Activated CD4-positive, alpha-beta T cell treated with anti-CD3 and anti-CD28 coated beads, Interleukin-2, amount 10 ng/mL, durations not matched to agents 7 days and 5 days (primary cell): ENCODE results near the gene CCDC70. TPM values are rescaled to one million over a fixed set of nuclear protein-coding genes. Genes with fewer than 3 reads are reported as not detected.
"Not testable (repeated sequence)": the region's sequence is repeated elsewhere in the genome, so short reads cannot be mapped to it uniquely, and the experiment has no call there.

ENCODE experiments used
- CTCF ChIA-PET: fragments of 350-600 bp; sonication (Branson Sonifier 250); formaldehyde crosslinking; loops from one replicate; lab custom pipeline; 2021; ENCODE audit warnings: antibody characterized with exemption; lab: Charles Lee
- POLR2A ChIA-PET: fragments of 350-600 bp; sonication (Branson Sonifier 250); formaldehyde crosslinking; loops from one replicate; lab custom pipeline; 2021; ENCODE audit warnings: antibody characterized with exemption; lab: Charles Lee
- DNase-seq: peaks from one replicate; pipeline ENCODE4 v3.0.0-alpha.2; 2020
- H3K27ac Mint-ChIP-seq: one replicate; pipeline ENCODE4 v1.8.0; 2021; ENCODE audit warnings: mild to moderate bottlenecking, moderate library complexity, mixed read lengths
- H3K27me3 Mint-ChIP-seq: one replicate; pipeline ENCODE4 v1.8.0; 2021; ENCODE audit warnings: mixed read lengths
- H3K36me3 Mint-ChIP-seq: one replicate; pipeline ENCODE4 v1.8.0; 2021; ENCODE audit warnings: low read depth, mixed read lengths
- H3K4me1 Mint-ChIP-seq: one replicate; pipeline ENCODE4 v1.8.0; 2021; ENCODE audit warnings: mixed read lengths
- H3K4me3 Mint-ChIP-seq: one replicate; pipeline ENCODE4 v1.8.0; 2021; ENCODE audit warnings: mild to moderate bottlenecking, moderate library complexity, mixed read lengths
- H3K9me3 Mint-ChIP-seq: one replicate; pipeline ENCODE4 v1.8.0; 2021; ENCODE audit warnings: mixed read lengths
- total RNA-seq, 2 experiments: library from RNA; stranded (reverse); gene quantifications; one replicate each; pipeline ENCODE4 v1.2.3, GENCODE V29; 2021

CCDC70 gene
- total RNA-seq, 2 experiments from 2014 or later = not detected

DNA sequence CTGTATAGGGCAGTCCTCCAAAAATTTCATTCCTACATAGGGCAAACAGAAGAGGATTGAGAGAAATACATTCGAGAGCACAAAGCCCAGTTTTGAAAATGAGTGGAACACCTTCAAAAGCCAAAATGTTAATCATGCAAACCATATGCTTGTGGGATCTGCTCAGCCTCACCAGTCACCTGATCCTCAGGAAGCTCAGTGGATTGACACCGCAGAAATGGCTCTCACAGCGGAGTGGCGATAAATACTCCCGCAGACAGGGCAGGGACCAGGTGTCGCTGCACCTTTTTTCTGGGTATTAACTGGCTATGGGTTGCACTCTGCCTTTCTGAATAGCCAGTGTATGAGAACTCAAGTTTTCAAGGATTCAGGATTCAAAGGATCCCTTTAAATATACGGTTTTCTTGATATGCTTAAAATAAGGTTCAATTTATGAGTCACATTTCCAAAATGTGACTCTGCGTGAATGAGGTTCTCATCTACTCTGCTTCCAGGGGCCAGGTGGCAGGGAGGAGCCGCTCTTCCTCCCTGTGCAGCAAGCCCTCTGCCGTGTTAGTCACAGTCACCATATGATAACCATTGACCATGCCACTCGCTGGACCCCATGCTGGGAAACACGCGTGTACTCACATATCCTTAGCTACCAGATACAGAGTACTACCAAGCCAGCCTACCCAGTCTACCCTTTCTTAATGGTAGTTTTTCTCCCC is 39.5 kb upstream of the CCDC70 start:
- Mint-ChIP-seq H3K4me3 (peak overlapping the region; percentile 56), H3K4me1 (peaks cover 97% of the 10 kb centered on the region), H3K9me3 (no peaks in the 10 kb centered on the region), H3K27me3 (no peaks in the 10 kb centered on the region), H3K27ac (peak overlapping the region; percentile 97), H3K36me3 (peaks cover 13% of the 10 kb centered on the region)
- DNase-seq = no peak
- ChIA-PET CTCF (interaction anchor here (0.8 to 7.5 kb wide), 6 partner anchors 8 to 71 kb away, joined by 3 to 41 read pairs (median 4); no protein-coding TSS in a partner anchor), POLR2A (no interaction called here)

DNA sequence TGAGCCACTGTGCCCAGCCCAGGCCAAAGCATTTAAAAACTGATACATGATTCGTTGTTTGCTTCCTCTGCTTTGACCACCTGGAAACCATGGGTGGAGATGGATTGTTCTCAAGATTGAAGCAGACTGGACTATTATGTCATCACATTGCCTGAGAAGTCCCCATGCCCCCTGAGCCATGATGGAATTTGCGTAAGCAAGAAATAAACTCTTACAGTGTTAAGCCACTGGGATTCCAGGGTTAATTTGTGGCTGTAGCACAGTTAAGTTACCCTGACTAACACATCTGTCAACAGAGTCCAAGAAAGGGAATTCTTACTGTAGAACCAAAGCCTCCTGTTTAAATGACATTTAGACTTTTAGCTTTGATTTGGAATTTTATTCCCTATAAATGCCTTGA is 38.4 kb upstream of the CCDC70 start:
- Mint-ChIP-seq H3K4me1 (peaks cover 99% of the 10 kb centered on the region), H3K27ac (peak overlapping the region; percentile 97), H3K9me3 (no peaks in the 10 kb centered on the region), H3K27me3 (no peaks in the 10 kb centered on the region), H3K4me3 (peak overlapping the region; percentile 65), H3K36me3 (peaks cover 9% of the 10 kb centered on the region)
- DNase-seq = no peak
- ChIA-PET CTCF (interaction anchor here (1.4 to 7.5 kb wide), 4 partner anchors 8 to 70 kb away, joined by 3 to 41 read pairs (median 4); no protein-coding TSS in a partner anchor), POLR2A (no interaction called here)

DNA sequence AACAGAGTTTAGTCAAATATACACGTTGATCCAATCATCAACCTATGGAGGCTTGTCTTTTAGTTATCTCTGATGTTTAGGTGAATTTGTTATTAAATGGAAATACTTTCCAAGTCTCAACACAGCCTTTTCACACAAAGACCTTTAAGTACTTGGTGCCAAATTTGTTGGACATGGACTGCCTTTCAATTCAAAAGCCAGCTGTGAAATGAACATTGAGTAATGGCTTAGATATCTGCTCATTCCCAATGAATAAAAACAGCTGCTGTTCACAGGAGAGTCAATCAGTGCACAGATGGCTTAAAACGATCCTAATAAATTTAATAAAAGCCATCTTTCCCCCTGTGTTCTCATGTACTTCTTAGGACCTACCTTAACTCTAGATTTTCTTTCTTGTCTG is 37.9 kb upstream of the CCDC70 start:
- Mint-ChIP-seq H3K4me3 (peak overlapping the region; percentile 65), H3K27ac (peak overlapping the region; percentile 97), H3K36me3 (peaks cover 9% of the 10 kb centered on the region), H3K9me3 (no peaks in the 10 kb centered on the region), H3K4me1 (peaks cover 99% of the 10 kb centered on the region), H3K27me3 (no peaks in the 10 kb centered on the region)
- DNase-seq = no peak
- CTCF ChIA-PET = interaction anchor here (1.7 to 7.5 kb wide), 2 partner anchors 8 to 9 kb away, joined by 5 to 41 read pairs; no protein-coding TSS in a partner anchor
- POLR2A ChIA-PET = no interaction called here

DNA sequence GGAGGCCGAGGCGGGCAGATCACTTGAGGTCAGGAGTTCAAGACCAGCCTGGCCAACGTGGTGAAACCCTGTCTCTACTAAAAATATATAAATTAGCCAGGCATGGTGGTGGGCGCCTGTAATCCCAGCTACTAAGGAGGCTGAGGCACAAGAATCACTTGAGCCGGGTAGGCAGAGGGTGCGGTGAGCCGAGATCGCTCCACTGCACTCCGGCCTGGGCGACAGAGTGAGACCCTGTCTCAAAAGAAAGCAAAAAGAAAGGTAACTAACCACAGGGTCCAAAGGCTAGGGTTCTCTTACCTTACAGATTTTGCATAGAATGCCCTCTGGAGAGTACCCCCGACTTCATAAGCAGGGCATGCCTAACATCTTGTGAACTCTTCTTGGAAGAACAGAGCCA is 37.1 kb upstream of the CCDC70 start:
- DNase-seq, POLR2A ChIA-PET, H3K9me3 Mint-ChIP-seq, H3K27me3 Mint-ChIP-seq, H3K36me3 Mint-ChIP-seq: not testable (repeated sequence)
- CTCF ChIA-PET = interaction anchor here (7.5 kb wide), 1 partner anchor 10 kb away, joined by 41 read pairs; no protein-coding TSS in a partner anchor
- Mint-ChIP-seq H3K4me1 (peaks cover 98% of the 10 kb centered on the region), H3K27ac (peak overlapping the region; percentile 97), H3K4me3 (peak overlapping the region; percentile 65)

DNA sequence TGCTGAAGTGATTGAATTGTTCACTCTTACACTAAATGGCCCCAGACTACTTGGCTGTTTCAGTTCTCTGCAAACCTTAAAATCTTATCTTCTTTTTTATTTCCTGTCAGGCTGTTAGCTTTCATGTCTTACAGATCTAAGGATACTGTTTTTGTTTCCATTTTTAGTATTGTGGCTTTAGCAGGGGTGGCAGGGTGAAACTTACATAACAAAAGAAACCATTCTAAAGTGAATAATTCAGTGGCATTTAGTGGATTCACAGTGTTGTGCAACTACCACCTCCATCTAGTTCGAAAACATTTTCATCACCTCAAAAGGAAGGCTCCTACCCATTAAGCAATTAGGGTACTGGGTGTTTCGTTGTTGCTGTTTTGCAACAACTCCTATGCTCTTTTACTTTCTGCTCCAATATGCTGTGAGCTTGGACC is 36.6 kb upstream of the CCDC70 start:
- H3K27me3 Mint-ChIP-seq = no peaks in the 10 kb centered on the region
- peak overlapping the region; percentile 65 for H3K4me3 Mint-ChIP-seq
- H3K9me3 Mint-ChIP-seq = no peaks in the 10 kb centered on the region
- peak overlapping the region; percentile 97 for H3K27ac Mint-ChIP-seq
- H3K36me3 Mint-ChIP-seq = peaks cover 9% of the 10 kb centered on the region
- ChIA-PET CTCF (interaction anchor here (0.6 to 7.5 kb wide), 5 partner anchors 10 to 700 kb away, joined by 3 to 41 read pairs (median 3); no protein-coding TSS in a partner anchor), POLR2A (interaction anchor here (0.6 to 0.9 kb wide), 3 partner anchors 20 to 372 kb away, joined by 3 read pairs; partner anchors contain the start of genes INTS6 and TMEM272)
- peak; percentile 54 for DNase-seq
- H3K4me1 Mint-ChIP-seq = peaks cover 97% of the 10 kb centered on the region

DNA sequence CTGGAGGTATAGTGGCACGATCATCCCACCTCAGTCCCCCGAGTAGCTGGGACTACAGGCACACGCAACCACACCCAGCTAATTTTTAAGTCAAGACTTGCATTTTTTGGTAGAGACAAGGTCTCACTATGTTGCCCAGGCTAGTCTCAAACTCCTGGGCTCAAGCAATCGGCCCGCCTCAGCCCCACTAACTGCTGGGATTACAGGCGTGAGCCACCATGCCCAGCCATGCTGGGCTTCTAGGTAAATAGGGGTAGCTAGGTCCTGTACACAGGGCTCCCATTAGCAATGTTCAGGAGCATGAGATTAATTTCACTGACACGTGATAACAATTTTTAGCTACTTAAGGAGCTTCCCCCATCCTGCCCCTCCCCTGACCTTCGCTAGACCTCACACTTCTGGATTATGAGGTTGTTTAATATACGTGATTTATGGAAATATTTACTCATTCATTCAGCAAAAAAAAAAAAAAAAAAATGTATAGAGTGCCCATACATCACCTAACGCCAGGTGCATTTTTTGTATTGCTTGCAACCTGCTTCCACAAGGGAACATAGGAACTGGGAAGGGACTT is 36.0 kb upstream of the CCDC70 start:
- H3K36me3 Mint-ChIP-seq = peaks cover 9% of the 10 kb centered on the region
- CTCF ChIA-PET = interaction anchor here (0.6 to 7.5 kb wide), 5 partner anchors 10 to 700 kb away, joined by 3 to 41 read pairs (median 3); no protein-coding TSS in a partner anchor
- peak overlapping the region; percentile 65 for H3K4me3 Mint-ChIP-seq
- POLR2A ChIA-PET = interaction anchor here (0.6 to 0.9 kb wide), 3 partner anchors 19 to 373 kb away, joined by 3 read pairs; partner anchors contain the start of genes INTS6 and TMEM272
- peaks cover 94% of the 10 kb centered on the region for H3K4me1 Mint-ChIP-seq
- no peaks in the 10 kb centered on the region for H3K27me3 Mint-ChIP-seq
- peak overlapping the region; percentile 97 for H3K27ac Mint-ChIP-seq
- no peaks in the 10 kb centered on the region for H3K9me3 Mint-ChIP-seq
- no peak for DNase-seq

DNA sequence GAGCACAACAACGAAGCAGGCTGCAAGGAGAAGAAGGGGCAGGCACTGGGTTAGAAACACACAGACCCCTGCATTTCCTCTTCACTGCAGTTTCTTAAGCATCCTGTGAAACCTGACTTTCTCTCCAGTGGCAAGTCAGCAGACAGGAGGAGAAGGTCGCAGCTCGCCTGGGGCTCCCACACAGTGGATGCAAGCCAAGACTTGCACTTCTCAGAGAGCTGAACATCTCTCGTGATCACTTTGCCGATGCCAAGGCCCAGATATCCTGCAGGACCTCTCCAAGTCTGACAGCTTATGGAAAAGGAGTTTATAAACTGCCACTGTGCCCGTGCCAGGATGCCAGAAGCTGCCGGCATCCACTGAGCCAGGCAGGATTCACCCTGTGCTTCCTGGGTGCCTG is 35.2 kb upstream of the CCDC70 start:
- H3K27ac Mint-ChIP-seq = peak overlapping the region; percentile 97
- peaks cover 4% of the 10 kb centered on the region for H3K36me3 Mint-ChIP-seq
- peak overlapping the region; percentile 65 for H3K4me3 Mint-ChIP-seq
- DNase-seq = no peak
- POLR2A ChIA-PET = no interaction called here
- H3K27me3 Mint-ChIP-seq = no peaks in the 10 kb centered on the region
- H3K4me1 Mint-ChIP-seq = peaks cover 87% of the 10 kb centered on the region
- CTCF ChIA-PET = interaction anchor here (0.6 to 7.5 kb wide), 5 partner anchors 9 to 23 kb away, joined by 3 to 41 read pairs (median 5); no protein-coding TSS in a partner anchor
- no peaks in the 10 kb centered on the region for H3K9me3 Mint-ChIP-seq

DNA sequence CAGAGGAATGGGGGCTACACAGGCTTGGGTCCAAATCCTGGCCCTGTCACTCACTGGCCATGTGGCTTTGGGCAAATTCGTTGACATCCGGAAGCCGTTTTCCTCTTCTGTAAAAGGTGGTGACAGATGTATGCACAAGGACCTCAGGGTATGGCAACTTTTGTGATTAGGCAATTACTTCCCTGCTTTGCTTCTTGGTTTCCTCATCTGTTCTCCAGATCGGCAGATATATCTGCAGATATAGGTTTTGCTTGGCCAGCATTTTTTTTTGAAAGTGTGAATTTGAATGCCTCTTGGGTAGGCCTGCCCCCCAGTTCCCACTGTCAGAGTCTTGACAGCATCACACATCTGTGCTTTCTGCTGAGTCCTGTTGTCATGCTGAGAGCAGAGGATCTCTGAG is 34.5 kb upstream of the CCDC70 start:
- POLR2A ChIA-PET = no interaction called here
- Mint-ChIP-seq H3K36me3 (peaks cover 4% of the 10 kb centered on the region), H3K4me1 (peaks cover 87% of the 10 kb centered on the region), H3K9me3 (no peaks in the 10 kb centered on the region), H3K27ac (peak overlapping the region; percentile 97), H3K27me3 (no peaks in the 10 kb centered on the region), H3K4me3 (no peak overlapping the region)
- CTCF ChIA-PET = interaction anchor here (1.0 to 7.5 kb wide), 3 partner anchors 11 to 22 kb away, joined by 5 to 41 read pairs (median 5); no protein-coding TSS in a partner anchor
- DNase-seq = no peak

DNA sequence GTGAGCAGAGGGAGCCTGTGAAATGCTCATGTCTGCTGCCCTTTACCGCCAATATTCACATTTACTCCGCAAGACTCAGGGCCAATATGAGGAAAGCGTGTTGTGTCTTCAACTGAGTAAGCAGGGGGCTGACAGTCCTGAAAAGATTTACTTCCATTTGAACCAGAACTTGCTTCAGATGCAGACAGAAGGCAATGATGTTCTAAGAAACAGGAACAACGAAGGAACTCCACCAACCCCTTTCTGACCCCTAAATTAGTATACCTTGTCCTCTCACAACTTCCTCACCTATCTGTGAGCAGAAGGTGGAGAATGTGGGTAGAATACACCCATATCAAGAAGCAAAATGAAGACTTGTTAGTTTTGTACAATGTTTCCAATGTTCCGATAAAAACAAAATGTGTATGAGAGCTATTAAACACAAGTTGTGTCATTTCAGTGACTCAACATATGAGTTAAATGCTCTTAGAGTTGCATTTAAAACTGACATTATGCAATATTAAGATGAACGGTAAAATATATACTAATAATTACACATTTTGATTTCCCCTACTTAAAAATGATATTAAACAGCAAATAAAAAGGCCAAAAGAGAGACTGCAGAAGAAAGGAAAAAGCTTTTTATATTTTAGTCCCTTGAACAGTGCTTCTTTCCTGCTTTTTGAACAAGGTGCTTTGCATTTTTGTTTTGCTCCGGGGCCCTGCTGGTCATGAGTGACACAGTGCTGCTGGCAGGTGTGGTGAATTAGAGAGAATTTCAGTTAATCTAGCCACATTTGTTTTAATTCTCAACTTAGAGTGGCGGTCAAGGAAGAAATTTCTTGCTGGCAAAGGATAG is 32.8 kb upstream of the CCDC70 start:
- Mint-ChIP-seq H3K4me1 (peaks cover 82% of the 10 kb centered on the region), H3K36me3 (peaks cover 4% of the 10 kb centered on the region), H3K27ac (no peak overlapping the region), H3K9me3 (no peaks in the 10 kb centered on the region), H3K4me3 (no peak overlapping the region), H3K27me3 (no peaks in the 10 kb centered on the region)
- ChIA-PET CTCF (interaction anchor here (1.1 to 7.5 kb wide), 4 partner anchors 9 to 704 kb away, joined by 3 to 41 read pairs (median 4); no protein-coding TSS in a partner anchor), POLR2A (no interaction called here)
- DNase-seq = no peak

DNA sequence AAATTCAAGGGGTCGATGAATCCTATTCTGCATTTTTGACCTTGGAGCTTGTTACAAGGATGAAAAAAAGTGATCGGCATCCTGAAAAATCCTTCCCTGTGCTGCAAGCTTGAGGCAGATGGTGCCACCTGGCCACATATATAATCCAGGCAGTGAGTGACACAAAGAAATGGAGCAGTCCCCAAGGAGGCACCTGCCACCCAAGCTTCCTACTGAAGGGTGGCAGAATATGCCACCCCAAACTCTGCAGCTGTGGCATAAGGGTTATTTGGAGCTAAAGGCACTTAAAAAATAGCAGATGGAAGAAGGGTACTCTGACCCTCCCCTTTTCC is 32.2 kb upstream of the CCDC70 start:
- Mint-ChIP-seq H3K27me3 (no peaks in the 10 kb centered on the region), H3K4me3 (no peak overlapping the region), H3K36me3 (no peaks in the 10 kb centered on the region), H3K4me1 (peaks cover 81% of the 10 kb centered on the region), H3K27ac (no peak overlapping the region), H3K9me3 (no peaks in the 10 kb centered on the region)
- DNase-seq = no peak
- POLR2A ChIA-PET = no interaction called here
- CTCF ChIA-PET = interaction anchor here (1.1 to 7.5 kb wide), 2 partner anchors 15 to 704 kb away, joined by 3 to 41 read pairs; no protein-coding TSS in a partner anchor

DNA sequence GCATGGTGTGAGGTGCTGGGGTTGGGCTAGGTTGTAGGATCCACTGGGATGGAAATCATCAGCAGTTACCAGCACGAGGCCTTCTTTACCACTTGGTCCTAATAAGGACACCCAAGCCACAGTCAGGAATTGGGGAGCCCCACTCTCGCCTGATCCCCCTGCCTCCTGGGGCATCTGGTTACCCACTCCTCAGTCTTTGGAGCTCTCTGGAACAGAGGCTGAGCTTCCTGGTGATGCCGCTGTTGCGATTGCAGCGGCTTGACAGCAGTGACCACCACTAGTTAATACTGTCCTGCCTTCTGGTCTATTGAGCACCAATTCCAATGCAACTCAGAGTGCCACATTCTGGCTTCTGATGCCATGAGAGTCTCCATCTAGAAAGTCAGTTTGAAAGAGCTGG is 30.2 kb upstream of the CCDC70 start:
- Mint-ChIP-seq H3K4me3 (no peak overlapping the region), H3K9me3 (no peaks in the 10 kb centered on the region), H3K27me3 (no peaks in the 10 kb centered on the region), H3K27ac (no peak overlapping the region), H3K36me3 (no peaks in the 10 kb centered on the region), H3K4me1 (peaks cover 65% of the 10 kb centered on the region)
- ChIA-PET POLR2A (no interaction called here), CTCF (interaction anchor here (1.1 to 1.9 kb wide), 4 partner anchors 8 to 19 kb away, joined by 4 to 8 read pairs (median 5); no protein-coding TSS in a partner anchor)
- DNase-seq = no peak
